ENCODE data around the gene SCAF4. TPM values are rescaled to one million over a fixed set of nuclear protein-coding genes. Genes with fewer than 3 reads are reported as not detected.
"Not testable (repeated sequence)": the region's sequence is repeated elsewhere in the genome, so short reads cannot be mapped to it uniquely, and the experiment has no call there.

SCAF4 gene
- total RNA-seq, 1 donor from 2014 or later: 33.4 TPM

DNA sequence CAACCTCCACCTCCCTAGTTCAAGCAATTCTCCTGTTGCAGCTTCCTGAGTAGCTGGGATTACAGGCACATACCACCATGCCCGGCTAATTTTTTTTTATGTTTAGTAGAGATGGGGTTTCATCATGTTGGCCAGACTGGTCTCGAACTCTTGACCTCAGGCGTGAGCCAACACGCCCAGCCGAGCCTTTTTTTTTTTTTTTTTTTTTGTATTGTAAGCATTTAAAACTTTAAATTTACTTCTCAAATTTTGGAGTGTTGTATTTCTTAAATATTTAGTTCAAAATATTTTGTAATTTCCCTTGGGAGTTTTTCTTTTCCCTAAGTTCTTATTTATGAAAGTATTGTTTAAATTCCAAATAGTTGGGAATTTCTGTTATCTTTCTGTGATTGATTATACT lies 9.2 kb upstream of the SCAF4 start:
- no peak for TF ChIP-seq CTCF (IDR thresholded peaks at IDR 0.05)
- H3K4me1 ChIP-seq: no peaks in the 10 kb centered on the region
- no peaks in the 10 kb centered on the region for H3K27me3 ChIP-seq (ENCODE audit: low read depth)
- ATAC-seq (no peak), DNase-seq (no peak)
- H3K36me3 ChIP-seq: no peaks in the 10 kb centered on the region
- H3K27ac ChIP-seq: no peak overlapping the region
- H3K4me3 ChIP-seq: no peak overlapping the region
- peaks cover 2% of the 10 kb centered on the region for H3K9me3 ChIP-seq
- intact Hi-C loops (cut with DNase I): no loop called here

DNA sequence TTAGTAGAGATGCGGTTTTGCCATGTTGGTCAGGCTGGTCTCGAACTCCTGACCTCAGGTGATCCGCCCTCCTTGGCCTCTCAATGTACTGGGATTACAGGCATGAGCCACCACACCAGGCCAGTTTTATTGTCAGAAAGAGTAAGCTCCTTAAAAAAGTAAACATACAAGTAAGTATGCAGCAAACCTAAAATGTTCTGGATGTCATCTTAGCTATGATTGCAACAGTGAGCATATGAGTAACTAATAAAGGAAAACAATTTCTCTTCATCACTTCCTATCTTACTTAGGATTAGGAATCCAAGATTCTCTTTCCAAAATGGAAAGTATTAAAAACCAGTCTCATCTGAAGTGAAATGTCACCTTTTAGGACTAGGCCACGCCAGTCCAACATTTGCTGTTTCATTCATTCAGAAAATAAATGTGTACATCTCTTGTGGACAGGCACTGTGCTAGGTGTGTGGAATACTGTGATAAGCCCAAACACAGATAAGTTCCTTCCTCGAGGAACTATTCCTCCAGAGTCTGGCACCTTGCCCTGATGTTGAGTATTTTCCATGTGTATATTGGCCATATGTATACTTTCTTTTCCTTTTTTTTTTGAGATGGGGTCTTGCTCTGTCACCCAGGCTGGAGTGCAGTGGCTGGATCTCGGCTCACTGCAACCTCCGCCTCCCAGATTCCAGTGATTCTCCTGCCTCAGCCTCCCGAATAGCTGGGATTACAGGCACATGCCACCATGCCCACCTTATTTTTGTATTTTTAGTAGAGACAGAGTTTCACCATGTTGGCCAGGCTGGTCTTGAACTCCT lies 5.9 kb upstream of the SCAF4 start:
- H3K27ac ChIP-seq; H3K27me3 ChIP-seq (ENCODE audit: low read depth); H3K36me3 ChIP-seq; ATAC-seq; intact Hi-C loops (cut with DNase I); H3K9me3 ChIP-seq; H3K4me1 ChIP-seq; H3K4me3 ChIP-seq; DNase-seq: not testable (repeated sequence)

GRCh38 chr21:31735511-31735992 lies 3.6 kb upstream of the SCAF4 start:
- intact Hi-C loops (cut with DNase I): no loop called here
- Histone ChIP-seq H3K4me3 (no peak overlapping the region), H3K9me3 (no peaks in the 10 kb centered on the region), H3K4me1 (peaks cover 14% of the 10 kb centered on the region), H3K27me3 (ENCODE audit: low read depth) (no peaks in the 10 kb centered on the region), H3K27ac (no peak overlapping the region), H3K36me3 (no peaks in the 10 kb centered on the region)
- DNase-seq: no peak
- TF ChIP-seq CTCF (IDR thresholded peaks at IDR 0.05): no peak
- no peak for ATAC-seq

DNA sequence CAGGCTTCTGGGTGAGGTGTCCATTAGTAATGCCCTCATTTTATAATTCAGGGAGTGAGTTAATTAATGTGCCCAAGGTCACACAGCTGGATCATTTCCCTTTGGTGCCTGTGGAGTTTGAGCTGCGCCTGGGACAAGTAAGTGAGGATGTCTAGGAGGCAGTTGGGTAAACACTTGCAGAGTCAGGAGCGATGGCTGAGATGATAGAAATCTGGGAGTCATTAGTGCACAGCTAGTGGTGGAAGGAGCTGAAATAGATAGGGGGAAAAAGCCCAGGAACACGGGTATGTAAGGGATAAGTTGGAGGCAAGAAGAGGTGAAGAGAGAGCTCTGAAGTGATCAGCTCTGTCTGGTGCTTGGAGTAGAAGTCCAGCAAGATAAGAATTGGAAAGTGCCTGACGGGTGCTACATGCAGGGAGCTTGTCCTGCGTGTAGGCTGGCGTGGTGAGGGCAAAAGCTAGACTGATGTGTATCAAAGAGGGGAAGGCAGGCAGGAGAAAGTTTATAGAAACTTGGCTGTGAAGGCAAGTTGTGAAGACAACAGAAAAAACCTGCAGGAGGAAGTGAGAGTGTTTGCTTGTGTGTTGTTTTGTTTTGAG lies 1.7 kb upstream of the SCAF4 start:
- ATAC-seq: no peak
- Histone ChIP-seq H3K4me3 (no peak overlapping the region), H3K27ac (peak overlapping the region; percentile 96), H3K36me3 (no peaks in the 10 kb centered on the region), H3K27me3 (ENCODE audit: low read depth) (no peaks in the 10 kb centered on the region), H3K9me3 (no peaks in the 10 kb centered on the region), H3K4me1 (peaks cover 33% of the 10 kb centered on the region)
- intact Hi-C loops (cut with DNase I): no loop called here
- no peak for DNase-seq
- TF ChIP-seq CTCF (IDR thresholded peaks at IDR 0.05): no peak

- Histone ChIP-seq H3K36me3 (no peaks in the 10 kb centered on the region), H3K4me3 (peak overlapping the region; percentile 97), H3K9me3 (no peaks in the 10 kb centered on the region), H3K27ac (peak overlapping the region; percentile 96), H3K27me3 (ENCODE audit: low read depth) (no peaks in the 10 kb centered on the region), H3K4me1 (peaks cover 40% of the 10 kb centered on the region)
- ATAC-seq (no peak), DNase-seq (no peak)
- intact Hi-C loops (cut with DNase I): no loop called here
- no peak for TF ChIP-seq CTCF (IDR thresholded peaks at IDR 0.05)
Observed at GRCh38 chr21:31732597-31733550, 956 bp upstream of the SCAF4 start.
